OCI-LY1 (cell line): ENCODE results near the gene CHPF2.
A peak's percentile ranks its signal among the peaks of the same experiment; 100 is the strongest.

Experiments used
- H2AFZ ChIP-seq: fragments of 200-600 bp; sonication (generic), shearing (Covaris generic); 2 replicates; pipeline ENCODE4 v1.6.0; 2014; ENCODE audit warnings: antibody characterized with exemption, mild to moderate bottlenecking, low read length
- H3F3A ChIP-seq: fragments of 200-600 bp; sonication (generic), shearing (Covaris generic); 2 replicates; pipeline ENCODE4 v1.6.0; 2014; ENCODE audit warnings: mild to moderate bottlenecking, antibody characterized with exemption, low read length, moderate library complexity; ENCODE audit not compliant: insufficient read depth
- H3K27ac ChIP-seq: fragments of 200-600 bp; sonication (generic); 2 replicates; pipeline ENCODE4 v1.5.1; 2014; ENCODE audit warnings: low read length, mixed run types, mild to moderate bottlenecking, low read depth; ENCODE audit not compliant: poor library complexity, severe bottlenecking
- H3K27me3 ChIP-seq: fragments of 200-600 bp; sonication (generic); 2 replicates; pipeline ENCODE4 v1.6.0; 2014; ENCODE audit warnings: antibody characterized with exemption, mild to moderate bottlenecking, low read length, moderate library complexity; ENCODE audit not compliant: insufficient read depth
- H3K36me3 ChIP-seq: fragments of 200-600 bp; sonication (generic); 2 replicates; pipeline ENCODE4 v1.6.1; 2014; ENCODE audit warnings: mild to moderate bottlenecking, antibody characterized with exemption, low read length, moderate library complexity, mixed read lengths; ENCODE audit not compliant: insufficient read depth
- H3K4me1 ChIP-seq: fragments of 200-600 bp; sonication (generic); 2 replicates; pipeline ENCODE4 v1.5.1; 2014; ENCODE audit warnings: mild to moderate bottlenecking, low read length, moderate library complexity; ENCODE audit not compliant: insufficient read depth, severe bottlenecking
- H3K4me2 ChIP-seq: fragments of 200-600 bp; sonication (generic), shearing (Covaris generic); 2 replicates; pipeline ENCODE4 v1.6.1; 2014; ENCODE audit warnings: low read length
- H3K4me3 ChIP-seq: fragments of 200-600 bp; sonication (generic); 2 replicates; pipeline ENCODE4 v1.5.1; 2014; ENCODE audit warnings: low read length, low read depth, mild to moderate bottlenecking, mixed read lengths; ENCODE audit not compliant: poor library complexity, severe bottlenecking
- H3K79me2 ChIP-seq: fragments of 200-600 bp; shearing (Covaris generic); 2 replicates; pipeline ENCODE4 v1.6.1; 2016; ENCODE audit warnings: mixed run types, low read length, mixed read lengths; ENCODE audit not compliant: insufficient read depth
- H3K9ac ChIP-seq: fragments of 200-600 bp; sonication (generic), shearing (Covaris generic); 2 replicates; pipeline ENCODE4 v1.6.1; 2014; ENCODE audit warnings: mild to moderate bottlenecking, low read length, mixed read lengths
- H3K9me2 ChIP-seq: fragments of 200-600 bp; sonication (generic), shearing (Covaris generic); 2 replicates; pipeline ENCODE4 v1.6.1; 2014; ENCODE audit warnings: low read depth, mild to moderate bottlenecking, low read length, mixed read lengths
- H3K9me3 ChIP-seq: fragments of 200-600 bp; shearing (Covaris generic); 2 replicates; pipeline ENCODE4 v1.6.1; 2014; ENCODE audit warnings: low read length, mixed read lengths
- H4K20me1 ChIP-seq: fragments of 200-600 bp; sonication (generic), shearing (Covaris generic); 2 replicates; pipeline ENCODE4 v1.6.0; 2016; ENCODE audit warnings: mild to moderate bottlenecking, low read length; ENCODE audit not compliant: insufficient read depth
- EZH2 ChIP-seq: fragments of 200-600 bp; sonication (generic), shearing (Covaris generic); IDR thresholded peaks from 2 replicates; pipeline ENCODE4 v1.8.0; 2017; ENCODE audit warnings: borderline replicate concordance, mixed run types, mild to moderate bottlenecking, antibody characterized with exemption, low read length, moderate library complexity, mixed read lengths
- TF ChIP-seq, protein P1 (sequence below): fragments of 200-600 bp; sonication (generic), shearing (Covaris generic); IDR thresholded peaks from 2 replicates; pipeline ENCODE4 v1.5.1; 2017; ENCODE audit warnings: mild to moderate bottlenecking, antibody characterized with exemption, low read length, moderate library complexity, mixed read lengths

The CHPF2 gene

DNA sequence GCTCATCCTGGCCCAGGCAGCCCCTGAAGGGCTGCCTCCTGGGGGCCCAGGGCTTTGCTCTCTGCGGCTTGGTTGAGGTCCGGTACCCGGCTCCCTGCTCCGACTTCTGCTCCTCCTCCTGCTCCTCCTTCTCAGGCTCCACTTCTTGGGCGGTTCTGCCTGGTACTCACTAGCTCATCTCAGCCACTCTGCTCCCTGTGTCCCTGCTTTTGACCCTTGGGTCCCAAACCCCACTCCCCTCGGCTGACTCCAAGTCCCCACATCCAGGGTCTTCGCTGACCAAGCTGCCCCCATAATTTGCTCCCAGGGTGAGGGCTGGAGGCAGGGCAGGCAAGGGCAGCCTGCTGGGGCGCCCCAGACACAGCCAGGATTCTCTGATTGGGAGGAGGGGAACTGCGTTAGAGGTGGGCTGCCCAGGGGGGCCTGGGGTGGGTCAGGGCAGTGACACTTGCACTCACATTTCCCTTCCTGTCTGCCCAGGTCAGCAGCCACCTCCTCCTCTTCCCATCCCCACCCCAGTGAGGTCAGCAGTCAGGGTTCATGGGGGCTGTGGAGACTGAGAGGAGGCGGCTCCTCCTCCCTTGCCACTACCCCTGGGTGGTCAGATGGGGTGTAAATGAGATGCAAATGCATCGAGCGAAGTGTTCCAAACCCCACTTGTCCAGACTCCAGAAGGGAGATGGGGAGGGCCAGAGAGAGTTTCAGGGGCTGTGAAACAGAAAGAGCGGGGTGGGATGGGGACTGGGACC is 14.0 kb downstream of the CHPF2 start:
- TF ChIP-seq EZH2, result no peak
- TF ChIP-seq, protein P1, sequence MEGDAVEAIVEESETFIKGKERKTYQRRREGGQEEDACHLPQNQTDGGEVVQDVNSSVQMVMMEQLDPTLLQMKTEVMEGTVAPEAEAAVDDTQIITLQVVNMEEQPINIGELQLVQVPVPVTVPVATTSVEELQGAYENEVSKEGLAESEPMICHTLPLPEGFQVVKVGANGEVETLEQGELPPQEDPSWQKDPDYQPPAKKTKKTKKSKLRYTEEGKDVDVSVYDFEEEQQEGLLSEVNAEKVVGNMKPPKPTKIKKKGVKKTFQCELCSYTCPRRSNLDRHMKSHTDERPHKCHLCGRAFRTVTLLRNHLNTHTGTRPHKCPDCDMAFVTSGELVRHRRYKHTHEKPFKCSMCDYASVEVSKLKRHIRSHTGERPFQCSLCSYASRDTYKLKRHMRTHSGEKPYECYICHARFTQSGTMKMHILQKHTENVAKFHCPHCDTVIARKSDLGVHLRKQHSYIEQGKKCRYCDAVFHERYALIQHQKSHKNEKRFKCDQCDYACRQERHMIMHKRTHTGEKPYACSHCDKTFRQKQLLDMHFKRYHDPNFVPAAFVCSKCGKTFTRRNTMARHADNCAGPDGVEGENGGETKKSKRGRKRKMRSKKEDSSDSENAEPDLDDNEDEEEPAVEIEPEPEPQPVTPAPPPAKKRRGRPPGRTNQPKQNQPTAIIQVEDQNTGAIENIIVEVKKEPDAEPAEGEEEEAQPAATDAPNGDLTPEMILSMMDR, result no peak
- Histone ChIP-seq H4K20me1 (no peaks in the 10 kb centered on the region), H3K27me3 (peaks cover 21% of the 10 kb centered on the region), H3K79me2 (no peaks in the 10 kb centered on the region), H3K27ac (no peak overlapping the region), H3F3A (no peaks in the 10 kb centered on the region), H2AFZ (no peak overlapping the region), H3K4me2 (no peak overlapping the region; the same call in 1 of the 2 replicates), H3K9me3 (no peaks in the 10 kb centered on the region), H3K4me3 (no peak overlapping the region), H3K9ac (no peak overlapping the region), H3K36me3 (no peaks in the 10 kb centered on the region), H3K9me2 (no peaks in the 10 kb centered on the region), H3K4me1 (peaks cover 43% of the 10 kb centered on the region)

DNA sequence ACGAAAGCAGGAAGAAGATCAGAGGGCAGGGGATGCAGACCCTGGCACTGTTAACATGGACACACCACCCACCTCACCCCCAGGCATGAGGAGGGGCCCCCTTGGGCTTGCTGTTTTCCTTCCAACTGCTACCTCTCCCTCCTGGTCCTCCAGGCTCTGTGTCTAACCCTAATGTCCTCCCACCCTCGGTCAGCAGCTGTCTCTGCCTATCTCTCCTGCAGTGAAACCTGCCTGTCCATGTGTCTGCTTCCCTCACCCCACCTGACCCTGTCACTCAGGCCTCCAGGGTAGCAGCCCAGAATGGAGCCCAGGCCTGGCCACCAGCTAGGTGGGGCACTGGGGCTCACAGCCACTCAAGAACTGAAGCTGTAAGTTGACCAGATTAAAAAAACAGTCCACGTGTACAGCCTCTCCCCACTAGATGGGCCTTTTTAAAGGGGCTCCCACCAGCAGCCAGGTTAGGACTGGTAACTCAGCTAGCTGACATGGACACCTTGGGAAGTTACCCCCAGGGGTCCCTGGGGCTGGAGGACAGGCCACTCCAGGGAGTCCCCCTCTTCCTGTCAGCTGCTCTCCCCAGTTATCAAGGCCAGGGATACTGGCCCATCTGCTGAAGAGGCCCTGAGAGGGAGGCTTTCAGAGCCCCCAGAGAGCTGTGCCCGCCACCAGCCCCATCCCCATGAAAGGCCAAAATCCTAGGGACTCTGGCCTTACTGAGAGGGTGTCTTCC is 14.7 kb downstream of the CHPF2 start:
- no peaks in the 10 kb centered on the region for H3K9me2 ChIP-seq
- no peak for TF ChIP-seq EZH2
- TF ChIP-seq, protein P1, result no peak
- no peaks in the 10 kb centered on the region for H3K9me3 ChIP-seq
- H3K4me1 ChIP-seq, result peaks cover 43% of the 10 kb centered on the region
- no peaks in the 10 kb centered on the region for H3K79me2 ChIP-seq
- H3K36me3 ChIP-seq, result no peaks in the 10 kb centered on the region
- no peak overlapping the region for H3K4me3 ChIP-seq
- H2AFZ ChIP-seq, result no peak overlapping the region
- no peaks in the 10 kb centered on the region for H3F3A ChIP-seq
- H4K20me1 ChIP-seq, result no peaks in the 10 kb centered on the region
- H3K27ac ChIP-seq, result no peak overlapping the region
- no peak overlapping the region for H3K9ac ChIP-seq
- peaks cover 22% of the 10 kb centered on the region for H3K27me3 ChIP-seq
- no peak overlapping the region for H3K4me2 ChIP-seq

DNA sequence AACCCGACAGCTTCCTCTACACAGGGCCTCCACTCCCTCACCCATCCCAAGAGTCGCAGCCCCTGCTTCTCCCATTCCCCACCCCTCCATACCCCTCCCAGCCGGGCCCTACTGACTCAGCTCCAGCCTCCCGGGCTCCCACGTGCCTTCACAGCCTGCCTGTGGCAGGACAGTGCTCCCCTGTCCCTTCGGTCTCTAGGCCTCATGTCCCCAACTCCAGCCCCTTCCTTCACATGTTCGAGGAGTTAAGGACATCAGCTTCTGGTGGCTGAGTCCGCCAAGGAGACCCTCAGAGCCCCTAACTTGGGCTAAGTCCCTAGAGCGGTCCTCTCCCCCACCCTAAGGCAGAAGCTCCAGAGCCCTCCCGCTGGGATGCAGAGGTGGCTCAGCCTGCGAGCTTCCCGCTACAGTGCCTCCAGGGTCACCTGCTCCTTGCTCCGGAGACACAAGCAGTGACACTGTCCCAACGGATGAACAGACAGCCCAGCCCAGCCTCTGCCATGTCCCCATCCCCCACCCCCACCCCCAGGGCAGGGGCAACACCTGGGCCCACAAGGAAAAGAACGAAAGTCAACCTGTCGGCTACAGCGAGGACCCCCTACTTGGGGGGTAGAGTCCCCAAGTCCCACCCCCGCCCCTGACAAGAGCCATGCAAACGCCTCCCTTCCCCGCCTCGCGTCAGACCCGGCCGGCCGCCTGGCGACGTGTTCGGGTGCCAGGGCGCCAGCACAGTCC is 15.5 kb downstream of the CHPF2 start:
- H3K9me3 ChIP-seq, result no peaks in the 10 kb centered on the region
- no peak for TF ChIP-seq EZH2
- TF ChIP-seq, protein P1, result no peak
- no peaks in the 10 kb centered on the region for H3K79me2 ChIP-seq
- H2AFZ ChIP-seq, result no peak overlapping the region
- no peak overlapping the region for H3K9ac ChIP-seq
- peaks cover 43% of the 10 kb centered on the region for H3K4me1 ChIP-seq
- peak overlapping the region; percentile 39; the same call in 1 of the 2 replicates for H3K4me2 ChIP-seq
- H4K20me1 ChIP-seq, result no peaks in the 10 kb centered on the region
- H3K4me3 ChIP-seq, result no peak overlapping the region
- no peak overlapping the region for H3K27ac ChIP-seq
- H3K9me2 ChIP-seq, result no peaks in the 10 kb centered on the region
- H3K36me3 ChIP-seq, result no peaks in the 10 kb centered on the region
- H3F3A ChIP-seq, result no peaks in the 10 kb centered on the region
- peaks cover 27% of the 10 kb centered on the region for H3K27me3 ChIP-seq
